ENCODE measurements around the gene CREG1.

GRCh38 chr1:167510244-167510643 lies 43.3 kb downstream of the CREG1 start:
- TF ChIP-seq, protein P1, sequence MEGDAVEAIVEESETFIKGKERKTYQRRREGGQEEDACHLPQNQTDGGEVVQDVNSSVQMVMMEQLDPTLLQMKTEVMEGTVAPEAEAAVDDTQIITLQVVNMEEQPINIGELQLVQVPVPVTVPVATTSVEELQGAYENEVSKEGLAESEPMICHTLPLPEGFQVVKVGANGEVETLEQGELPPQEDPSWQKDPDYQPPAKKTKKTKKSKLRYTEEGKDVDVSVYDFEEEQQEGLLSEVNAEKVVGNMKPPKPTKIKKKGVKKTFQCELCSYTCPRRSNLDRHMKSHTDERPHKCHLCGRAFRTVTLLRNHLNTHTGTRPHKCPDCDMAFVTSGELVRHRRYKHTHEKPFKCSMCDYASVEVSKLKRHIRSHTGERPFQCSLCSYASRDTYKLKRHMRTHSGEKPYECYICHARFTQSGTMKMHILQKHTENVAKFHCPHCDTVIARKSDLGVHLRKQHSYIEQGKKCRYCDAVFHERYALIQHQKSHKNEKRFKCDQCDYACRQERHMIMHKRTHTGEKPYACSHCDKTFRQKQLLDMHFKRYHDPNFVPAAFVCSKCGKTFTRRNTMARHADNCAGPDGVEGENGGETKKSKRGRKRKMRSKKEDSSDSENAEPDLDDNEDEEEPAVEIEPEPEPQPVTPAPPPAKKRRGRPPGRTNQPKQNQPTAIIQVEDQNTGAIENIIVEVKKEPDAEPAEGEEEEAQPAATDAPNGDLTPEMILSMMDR (IDR thresholded peaks at IDR 0.05) = no peak
- no peak for TF ChIP-seq POLR2A (IDR thresholded peaks at IDR 0.05)
- no peak for TF ChIP-seq POLR2AphosphoS5 (IDR thresholded peaks at IDR 0.05)

All from gastroesophageal sphincter (tissue), 3 donors.